WERI-Rb-1 (cell line): ENCODE data around the gene CHMP6.

Experiments
- DNase-seq: peaks from one replicate; pipeline ENCODE4 v3.0.0-alpha.2; 2020
- H3K27ac ChIP-seq: fragments of 250-450 bp; sonication (Bioruptor Pico); 2 replicates; pipeline ENCODE4 v1.5.1; 2020; ENCODE audit warnings: mild to moderate bottlenecking, moderate library complexity
- H3K27me3 ChIP-seq: fragments of 250-450 bp; sonication (Bioruptor Pico); 2 replicates; pipeline ENCODE4 v1.5.1; 2021; ENCODE audit warnings: mild to moderate bottlenecking, low read depth, moderate library complexity; ENCODE audit not compliant: insufficient read depth, severe bottlenecking
- H3K36me3 ChIP-seq: fragments of 250-450 bp; sonication (Bioruptor Pico); 2 replicates; pipeline ENCODE4 v1.5.1; 2020; ENCODE audit warnings: mild to moderate bottlenecking, moderate library complexity
- H3K4me3 ChIP-seq: 2 replicates; pipeline ENCODE4 v1.5.1; 2011; ENCODE audit warnings: low read depth, mild to moderate bottlenecking, control low read depth, low read length
- H3K9me3 ChIP-seq: fragments of 250-450 bp; sonication (Bioruptor Pico); 2 replicates; pipeline ENCODE4 v1.5.1; 2021; ENCODE audit warnings: mild to moderate bottlenecking, moderate library complexity; ENCODE audit not compliant: severe bottlenecking
- CTCF ChIP-seq: IDR thresholded peaks from 2 replicates; pipeline ENCODE4 v1.5.1; 2011; ENCODE audit warnings: low read depth, mild to moderate bottlenecking, control low read depth, inconsistent platforms, low read length

Gene CHMP6

GRCh38 chr17:81036197-81036941 is 44.7 kb downstream of the CHMP6 start:
- peak overlapping the region; percentile 58 for H3K4me3 ChIP-seq
- TF ChIP-seq CTCF = no peak

DNA sequence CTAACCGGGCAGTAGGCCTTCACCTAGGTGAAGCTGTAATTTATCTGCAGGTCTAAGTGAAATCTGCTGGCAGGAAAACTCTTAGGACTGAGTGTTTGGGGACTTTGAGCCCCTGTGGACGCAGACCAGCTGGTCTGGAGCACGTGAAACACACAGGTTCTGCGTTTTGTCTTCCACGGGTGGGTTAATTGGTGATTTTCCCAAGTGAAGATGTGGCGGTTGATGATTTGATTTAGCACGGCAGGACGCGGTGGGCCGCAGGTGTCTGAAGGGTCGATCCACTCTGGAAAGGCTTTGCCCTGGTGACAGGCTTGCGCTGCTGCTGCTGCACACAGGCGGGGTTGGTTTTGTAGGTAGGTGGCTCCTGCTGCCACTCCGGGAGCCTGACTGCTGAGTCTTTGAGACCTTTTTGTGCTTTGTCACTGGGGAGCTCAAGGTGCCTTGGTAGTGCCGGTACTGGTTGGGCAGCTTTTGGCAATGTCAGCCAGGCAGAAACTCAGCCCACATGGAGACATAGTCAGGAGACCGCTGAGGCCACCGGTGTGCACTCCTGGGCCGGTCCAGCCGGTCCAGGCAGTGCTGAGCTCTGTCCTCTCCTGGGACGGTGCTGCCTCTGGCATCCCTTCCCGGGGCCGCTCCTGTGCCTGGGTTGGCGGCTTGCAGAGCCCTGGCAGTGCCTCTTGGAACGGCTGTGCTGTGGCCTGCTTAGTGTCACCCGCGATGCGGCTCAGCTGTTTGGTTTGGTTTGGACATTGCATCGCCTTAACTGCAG is 45.6 kb downstream of the CHMP6 start:
- no peaks in the 10 kb centered on the region for H3K27me3 ChIP-seq
- peak overlapping the region; percentile 58; the same call in 1 of the 2 replicates for H3K4me3 ChIP-seq
- TF ChIP-seq CTCF = no peak
- peaks cover 58% of the 10 kb centered on the region for H3K36me3 ChIP-seq
- H3K27ac ChIP-seq = no peak overlapping the region
- no peak for DNase-seq
- H3K9me3 ChIP-seq = no peaks in the 10 kb centered on the region

More at GRCh38 chr17:81036197-81036941, 44.7 kb downstream of the CHMP6 start:
- peak; percentile 74 for DNase-seq
- Histone ChIP-seq H3K9me3 (no peaks in the 10 kb centered on the region), H3K27ac (peak overlapping the region; percentile 75), H3K36me3 (peaks cover 64% of the 10 kb centered on the region), H3K27me3 (no peaks in the 10 kb centered on the region)

- no peak for TF ChIP-seq CTCF
- Histone ChIP-seq H3K27me3 (no peaks in the 10 kb centered on the region), H3K9me3 (no peaks in the 10 kb centered on the region), H3K27ac (no peak overlapping the region; the same call in 1 of the 2 replicates), H3K36me3 (peaks cover 50% of the 10 kb centered on the region), H3K4me3 (no peak overlapping the region)
- DNase-seq = no peak
Measured at GRCh38 chr17:81037798-81038733, 46.4 kb downstream of the CHMP6 start.

GRCh38 chr17:81039096-81039495 is 47.5 kb downstream of the CHMP6 start:
- Histone ChIP-seq H3K36me3 (peaks cover 57% of the 10 kb centered on the region), H3K9me3 (no peaks in the 10 kb centered on the region), H3K27ac (no peak overlapping the region), H3K27me3 (no peaks in the 10 kb centered on the region), H3K4me3 (no peak overlapping the region)
- no peak for DNase-seq
- no peak for TF ChIP-seq CTCF

- no peaks in the 10 kb centered on the region for H3K9me3 ChIP-seq
- no peaks in the 10 kb centered on the region for H3K27me3 ChIP-seq
- peak overlapping the region; percentile 0; the same call in 1 of the 2 replicates for H3K27ac ChIP-seq
- DNase-seq = no peak
- H3K36me3 ChIP-seq = peaks cover 67% of the 10 kb centered on the region
- TF ChIP-seq CTCF = no peak
- H3K4me3 ChIP-seq = no peak overlapping the region
Measured at GRCh38 chr17:81039854-81040758, 48.5 kb downstream of the CHMP6 start.
